Breast epithelium (tissue), 4 donors: ENCODE results near the gene JPT2. TPM values are rescaled to one million over a fixed set of nuclear protein-coding genes. Genes with fewer than 3 reads are reported as not detected.

ENCODE experiments used
- DNase-seq, 2 donors: peaks; one replicate each; pipeline ENCODE4 v3.0.0-alpha.2; 2019; ENCODE audit warnings: low spot score in 2 of 2
- H3K27ac ChIP-seq, 2 donors: fragments of 200-600 bp; sonication (generic) in 1 of 2; one replicate each; pipeline ENCODE4 v1.5.1; 2016 to 2019; ENCODE audit warnings: mild to moderate bottlenecking in 1 of 2
- H3K27me3 ChIP-seq, 2 donors: fragments of 200-600 bp; sonication (generic) in 1 of 2; one replicate each; pipeline versions ENCODE4 v1.5.1 to v1.6.0; 2017 to 2019; ENCODE audit warnings: control low read depth in 1 of 2, mild to moderate bottlenecking in 1 of 2
- H3K36me3 ChIP-seq: fragments of 200-600 bp; one replicate; pipeline ENCODE4 v1.5.1; 2019
- H3K4me1 ChIP-seq, 2 donors: fragments of 200-600 bp; sonication (generic); one replicate each; pipeline ENCODE4 v1.5.1; 2016 to 2019; ENCODE audit warnings: control low read depth in 1 of 2
- H3K4me3 ChIP-seq, 3 donors: fragments of 200-600 bp; sonication (generic); 1 replicate in 2 of 3; 2 replicates in 1 of 3; pipeline ENCODE4 v1.5.1; 2016 to 2019; ENCODE audit warnings: mild to moderate bottlenecking in 3 of 3, moderate library complexity in 2 of 3
- H3K9me3 ChIP-seq, 2 donors: fragments of 200-600 bp; sonication (generic) in 1 of 2; one replicate each; pipeline ENCODE4 v1.5.1; 2016 to 2019; ENCODE audit warnings: control low read depth in 1 of 2
- CTCF ChIP-seq, 3 donors: fragments of 450-650 bp; IDR thresholded peaks; one replicate each; pipeline ENCODE4 v1.5.1; 2016 to 2017; ENCODE audit warnings: antibody characterized with exemption in 3 of 3, mild to moderate bottlenecking in 3 of 3, moderate library complexity in 3 of 3
- POLR2A ChIP-seq: fragments of 450-650 bp; IDR thresholded peaks from one replicate; pipeline ENCODE4 v1.6.1; 2016; ENCODE audit warnings: antibody characterized with exemption, mild to moderate bottlenecking, moderate library complexity
- POLR2AphosphoS5 ChIP-seq, 3 donors: sonication (generic); formaldehyde crosslinking; IDR thresholded peaks; one replicate each; pipeline ENCODE4 v1.6.1; 2017; ENCODE audit warnings: antibody characterized with exemption in 3 of 3
- intact Hi-C: fragments of 100-400 bp; cut with DNase I; formaldehyde crosslinking; loops from one replicate; pipeline ENCODE4 v1.15.1; 2023; ENCODE audit warnings: low total_unique reads
- total RNA-seq, 3 donors: library from RNA; depleted of rRNA; stranded (reverse); fragments of >200 nt; gene quantifications; one replicate each; pipeline ENCODE4 v1.1.0, GENCODE V29; 2016

The JPT2 gene
- total RNA-seq, 3 donors from 2014 or later = 19.2 to 44.2 (median 36.0) TPM

GRCh38 chr16:1643521-1643920 is 34.6 kb upstream of the JPT2 start:
- H3K9me3 ChIP-seq = no peaks in the 10 kb centered on the region
- intact Hi-C loops = no loop called here
- H3K36me3 ChIP-seq = peaks cover 1% of the 10 kb centered on the region
- no peak overlapping the region for H3K27ac ChIP-seq
- H3K4me3 ChIP-seq = no peak overlapping the region
- H3K4me1 ChIP-seq = no peaks in the 10 kb centered on the region
- H3K27me3 ChIP-seq = no peaks in the 10 kb centered on the region
- TF ChIP-seq POLR2AphosphoS5 (IDR thresholded peaks at IDR 0.05) = no peak
- TF ChIP-seq POLR2A = no peak
- TF ChIP-seq CTCF (IDR thresholded peaks at IDR 0.05) = no peak
- no peak for DNase-seq

- Histone ChIP-seq H3K36me3 (no peaks in the 10 kb centered on the region), H3K27ac (peak overlapping the region; percentile 8 to 35), H3K27me3 (no peaks in the 10 kb centered on the region), H3K9me3 (no peaks in the 10 kb centered on the region), H3K4me1 (no peaks in the 10 kb centered on the region), H3K4me3 (no peak overlapping the region)
- TF ChIP-seq POLR2AphosphoS5 (IDR thresholded peaks at IDR 0.05) (peak in 1 of 3 donors; percentile 51), POLR2A (no peak), CTCF (IDR thresholded peaks at IDR 0.05) (no peak)
- peak in 1 of 2 donors; percentile 31 for DNase-seq
- intact Hi-C loops = no loop called here
These were observed 32.1 kb upstream of the JPT2 start for GRCh38 chr16:1645914-1646525.

GRCh38 chr16:1647856-1648255 is 30.2 kb upstream of the JPT2 start:
- H3K9me3 ChIP-seq = no peaks in the 10 kb centered on the region
- no peak for TF ChIP-seq POLR2AphosphoS5 (IDR thresholded peaks at IDR 0.05)
- TF ChIP-seq CTCF (IDR thresholded peaks at IDR 0.05) = no peak
- no peak for TF ChIP-seq POLR2A
- H3K36me3 ChIP-seq = no peaks in the 10 kb centered on the region
- H3K27ac ChIP-seq = no peak overlapping the region
- no peaks in the 10 kb centered on the region for H3K27me3 ChIP-seq
- intact Hi-C loops = no loop called here
- DNase-seq = no peak
- H3K4me3 ChIP-seq = no peak overlapping the region
- H3K4me1 ChIP-seq = no peaks in the 10 kb centered on the region

DNA sequence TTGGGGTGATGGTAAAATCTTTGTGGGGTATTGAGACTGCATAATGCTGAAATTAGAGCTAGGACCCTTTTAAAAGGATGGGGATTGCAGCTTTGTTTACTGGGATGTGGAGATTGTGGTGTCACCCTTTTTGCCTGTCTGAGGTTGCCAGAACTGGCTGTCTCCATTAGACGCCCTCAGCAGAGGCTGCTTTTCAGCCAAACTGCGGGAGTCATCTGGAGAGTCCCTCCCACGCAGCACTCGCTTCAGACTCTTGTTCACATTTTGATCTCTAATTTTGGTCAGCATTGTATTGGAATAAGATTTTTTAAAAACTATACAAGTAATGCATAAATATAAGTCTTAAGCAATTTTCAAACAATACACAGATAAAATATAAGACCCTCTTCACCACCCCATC is 27.9 kb upstream of the JPT2 start:
- H3K4me1 ChIP-seq = no peaks in the 10 kb centered on the region
- H3K27ac ChIP-seq = no peak overlapping the region
- H3K9me3 ChIP-seq = no peaks in the 10 kb centered on the region
- no peaks in the 10 kb centered on the region for H3K36me3 ChIP-seq
- no peak for DNase-seq
- no peaks in the 10 kb centered on the region for H3K27me3 ChIP-seq
- H3K4me3 ChIP-seq = no peak overlapping the region
- TF ChIP-seq CTCF (IDR thresholded peaks at IDR 0.05) (no peak), POLR2AphosphoS5 (IDR thresholded peaks at IDR 0.05) (no peak), POLR2A (no peak)
- intact Hi-C loops = no loop called here

GRCh38 chr16:1651094-1651973 is 26.7 kb upstream of the JPT2 start:
- H3K36me3 ChIP-seq = peaks cover 3% of the 10 kb centered on the region
- no peak for DNase-seq

More at GRCh38 chr16:1651094-1651973, 26.7 kb upstream of the JPT2 start:
- Histone ChIP-seq H3K4me1 (peaks cover 0 to 8% of the 10 kb centered on the region in 2 donors), H3K27me3 (no peaks in the 10 kb centered on the region), H3K4me3 (no peak overlapping the region), H3K27ac (peak overlapping the region in 1 of 2 donors; percentile 33), H3K9me3 (no peaks in the 10 kb centered on the region)
- TF ChIP-seq POLR2A (no peak), POLR2AphosphoS5 (IDR thresholded peaks at IDR 0.05) (no peak), CTCF (IDR thresholded peaks at IDR 0.05) (no peak)
- intact Hi-C loops = no loop called here
